ENCODE data around the gene PDZRN3.

GRCh38 chr3:73480187-73480672, 144.5 kb downstream of the PDZRN3 start:
- TF ChIP-seq CTCF (IDR thresholded peaks at IDR 0.05): no peak
- TF ChIP-seq POLR2A (IDR thresholded peaks at IDR 0.05): no peak
- TF ChIP-seq EP300 (IDR thresholded peaks at IDR 0.05): no peak
- no peak for TF ChIP-seq POLR2AphosphoS5 (IDR thresholded peaks at IDR 0.05)
